Measurements from ENCODE around the gene MYO6. TPM values are rescaled to one million over a fixed set of nuclear protein-coding genes. Genes with fewer than 3 reads are reported as not detected.

MYO6 gene
- total and polyA plus RNA-seq, 8 donors: 14.6 to 80.4 (median 35.0) TPM

DNA sequence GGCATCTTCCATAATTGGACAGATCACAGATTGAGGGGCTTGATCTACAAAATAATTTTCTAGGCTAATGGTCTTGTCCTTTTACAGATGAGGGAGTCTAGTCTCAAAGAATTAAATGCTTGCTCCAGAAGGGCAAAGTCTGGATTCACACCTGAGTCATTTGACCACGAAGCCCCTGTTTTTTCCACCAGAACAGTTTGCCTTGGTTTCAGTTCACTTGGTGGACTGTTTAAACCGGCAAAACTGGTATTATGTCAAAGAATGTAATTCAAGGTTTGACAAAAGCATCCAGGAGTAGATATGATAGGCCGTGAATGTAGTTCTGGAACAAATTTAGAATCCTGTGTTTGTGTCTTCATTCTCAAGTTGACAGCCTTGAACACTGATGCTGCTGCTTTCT, 3.3 kb downstream of the MYO6 start:
- TF ChIP-seq POLR2A (IDR thresholded peaks at IDR 0.05) (no peak), POLR2AphosphoS5 (IDR thresholded peaks at IDR 0.05) (no peak), EP300 (IDR thresholded peaks at IDR 0.05) (no peak)
- TF ChIP-seq, protein P1, sequence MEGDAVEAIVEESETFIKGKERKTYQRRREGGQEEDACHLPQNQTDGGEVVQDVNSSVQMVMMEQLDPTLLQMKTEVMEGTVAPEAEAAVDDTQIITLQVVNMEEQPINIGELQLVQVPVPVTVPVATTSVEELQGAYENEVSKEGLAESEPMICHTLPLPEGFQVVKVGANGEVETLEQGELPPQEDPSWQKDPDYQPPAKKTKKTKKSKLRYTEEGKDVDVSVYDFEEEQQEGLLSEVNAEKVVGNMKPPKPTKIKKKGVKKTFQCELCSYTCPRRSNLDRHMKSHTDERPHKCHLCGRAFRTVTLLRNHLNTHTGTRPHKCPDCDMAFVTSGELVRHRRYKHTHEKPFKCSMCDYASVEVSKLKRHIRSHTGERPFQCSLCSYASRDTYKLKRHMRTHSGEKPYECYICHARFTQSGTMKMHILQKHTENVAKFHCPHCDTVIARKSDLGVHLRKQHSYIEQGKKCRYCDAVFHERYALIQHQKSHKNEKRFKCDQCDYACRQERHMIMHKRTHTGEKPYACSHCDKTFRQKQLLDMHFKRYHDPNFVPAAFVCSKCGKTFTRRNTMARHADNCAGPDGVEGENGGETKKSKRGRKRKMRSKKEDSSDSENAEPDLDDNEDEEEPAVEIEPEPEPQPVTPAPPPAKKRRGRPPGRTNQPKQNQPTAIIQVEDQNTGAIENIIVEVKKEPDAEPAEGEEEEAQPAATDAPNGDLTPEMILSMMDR (IDR thresholded peaks at IDR 0.05): no peak
- H3K27ac ChIP-seq: peak overlapping the region in 1 of 5 donors; percentile 28
- H3K27me3 ChIP-seq: peaks cover 0 to 8% (median 0%) of the 10 kb centered on the region in 3 donors
- 25 to 55% (median 42%) methylated on average over 3 of the region's 3 CpGs for WGBS, 5 donors
- H3K4me1 ChIP-seq: peaks cover 13 to 54% (median 34%) of the 10 kb centered on the region in 4 donors
- no peaks in the 10 kb centered on the region for H3K36me3 ChIP-seq
- intact Hi-C loops (cut with DNase I; ENCODE audit: low total_unique reads): no loop called here
- peak in 1 of 2 donors; percentile 40 for DNase-seq
- H3K4me3 ChIP-seq: peak overlapping the region in 1 of 4 donors; percentile 4
- H3K9me3 ChIP-seq: no peaks in the 10 kb centered on the region

DNA sequence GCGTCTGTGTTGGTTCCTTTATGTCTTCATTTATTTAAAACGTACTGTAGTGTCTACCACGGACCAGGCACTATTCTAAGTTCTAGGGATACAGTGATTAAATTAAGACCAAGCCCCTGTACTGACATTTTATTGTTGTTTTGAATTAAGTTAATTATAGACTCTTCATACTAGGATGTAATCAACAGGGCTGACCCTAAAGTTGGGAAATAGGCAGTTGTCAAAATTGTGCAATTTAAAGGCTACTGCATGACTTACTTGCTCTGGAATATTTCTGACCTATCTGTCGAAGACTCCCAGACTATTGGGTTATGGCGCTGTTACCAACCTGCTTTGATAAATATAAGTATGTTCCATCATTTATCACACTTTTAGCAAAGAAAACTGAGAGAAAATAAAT, 6.7 kb downstream of the MYO6 start:
- TF ChIP-seq POLR2AphosphoS5 (IDR thresholded peaks at IDR 0.05): no peak
- no peak for TF ChIP-seq POLR2A (IDR thresholded peaks at IDR 0.05)
- no peak for TF ChIP-seq EP300 (IDR thresholded peaks at IDR 0.05)
- TF ChIP-seq, protein P1 (IDR thresholded peaks at IDR 0.05): no peak
- Histone ChIP-seq H3K27ac (no peak overlapping the region), H3K27me3 (no peaks in the 10 kb centered on the region), H3K9me3 (no peaks in the 10 kb centered on the region), H3K36me3 (no peaks in the 10 kb centered on the region), H3K4me3 (no peak overlapping the region), H3K4me1 (peaks cover 15 to 50% (median 36%) of the 10 kb centered on the region in 4 donors)
- 89 to 94% (median 91%) methylated on average over 5 of the region's 5 CpGs for WGBS, 5 donors
- intact Hi-C loops (cut with DNase I; ENCODE audit: low total_unique reads): no loop called here
- DNase-seq: no peak

DNA sequence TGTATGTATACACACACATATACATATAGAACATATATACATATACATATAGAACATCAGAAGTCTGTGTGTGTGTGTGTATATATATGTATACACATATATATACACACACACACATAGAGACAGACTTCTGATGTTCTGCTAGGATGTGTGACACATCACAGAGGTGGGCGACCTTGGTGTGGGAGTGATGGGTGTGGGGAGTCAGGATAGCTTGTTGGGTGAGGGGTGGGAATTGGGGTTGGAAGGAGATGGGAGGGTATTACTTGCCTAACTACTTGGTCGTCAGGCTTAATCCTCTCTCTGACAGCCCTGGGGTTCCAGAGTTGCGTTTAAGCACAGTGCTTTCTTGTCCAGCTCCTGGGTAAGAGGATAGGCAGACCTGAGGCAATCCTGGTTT, 8.3 kb downstream of the MYO6 start:
- no peak for DNase-seq
- 68 to 97% (median 90%) methylated on average over 3 of the region's 3 CpGs for WGBS, 5 donors
- no peak for TF ChIP-seq EP300 (IDR thresholded peaks at IDR 0.05)
- no peak for TF ChIP-seq POLR2AphosphoS5 (IDR thresholded peaks at IDR 0.05)
- TF ChIP-seq, protein P1 (IDR thresholded peaks at IDR 0.05): no peak
- TF ChIP-seq POLR2A (IDR thresholded peaks at IDR 0.05): no peak
- Histone ChIP-seq H3K27me3 (no peaks in the 10 kb centered on the region), H3K27ac (no peak overlapping the region), H3K4me1 (peaks cover 7 to 42% (median 27%) of the 10 kb centered on the region in 4 donors), H3K4me3 (no peak overlapping the region), H3K36me3 (no peaks in the 10 kb centered on the region), H3K9me3 (no peaks in the 10 kb centered on the region)
- intact Hi-C loops (cut with DNase I; ENCODE audit: low total_unique reads): no loop called here

DNA sequence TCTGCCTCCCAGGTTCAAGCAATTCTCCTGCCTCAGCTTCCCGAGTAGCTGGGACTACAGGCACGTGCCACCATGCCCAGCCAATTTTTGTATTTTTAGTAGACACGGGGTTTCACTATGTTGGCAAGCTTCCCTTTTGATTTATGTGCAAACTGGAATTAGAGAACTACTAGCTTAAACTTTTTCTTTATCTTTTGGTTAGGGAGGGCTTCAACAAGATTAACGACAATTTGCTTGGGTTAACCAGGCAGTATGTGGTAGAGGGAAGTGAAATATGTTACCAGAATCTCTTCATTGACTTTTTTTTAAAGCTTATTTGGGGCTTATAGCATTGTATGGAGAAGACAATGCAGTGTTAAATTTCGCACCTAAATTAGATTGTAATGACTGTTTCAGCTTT, 9.0 kb downstream of the MYO6 start:
- TF ChIP-seq, protein P1 (IDR thresholded peaks at IDR 0.05): no peak
- TF ChIP-seq EP300 (IDR thresholded peaks at IDR 0.05): no peak
- TF ChIP-seq POLR2A (IDR thresholded peaks at IDR 0.05): no peak
- no peak for TF ChIP-seq POLR2AphosphoS5 (IDR thresholded peaks at IDR 0.05)
- Histone ChIP-seq H3K4me3 (no peak overlapping the region), H3K9me3 (no peaks in the 10 kb centered on the region), H3K36me3 (no peaks in the 10 kb centered on the region), H3K4me1 (peaks cover 7 to 35% (median 23%) of the 10 kb centered on the region in 4 donors), H3K27ac (no peak overlapping the region), H3K27me3 (no peaks in the 10 kb centered on the region)
- intact Hi-C loops (cut with DNase I; ENCODE audit: low total_unique reads): no loop called here
- 56 to 77% (median 70%) methylated on average over 5 of the region's 5 CpGs for WGBS, 5 donors
- no peak for DNase-seq

Data from stomach (tissue), 9 donors.